NCI-H1417 treated with DMSO at 0.1 percent for 48 hours (cell line): ENCODE data around the gene TRNP1.

Source experiments
- DNase-seq: peaks from one replicate; lab custom pipeline; 2025; lab: John Stamatoyannopoulos, UW

Gene TRNP1

GRCh38 chr1:27026621-27027574 lies 33.4 kb downstream of the TRNP1 start:
- DNase-seq, result no peak

- DNase-seq, result no peak
Measured at GRCh38 chr1:27027575-27028250, 34.2 kb downstream of the TRNP1 start.

- DNase-seq, result no peak
Measured at GRCh38 chr1:27029517-27029916, 36.0 kb downstream of the TRNP1 start.

- no peak for DNase-seq
Measured at GRCh38 chr1:27031235-27032118, 38.0 kb downstream of the TRNP1 start.

GRCh38 chr1:27032119-27032461 lies 38.6 kb downstream of the TRNP1 start:
- no peak for DNase-seq

GRCh38 chr1:27033043-27033746 lies 39.7 kb downstream of the TRNP1 start:
- DNase-seq, result no peak

GRCh38 chr1:27035344-27035743 lies 41.9 kb downstream of the TRNP1 start:
- no peak for DNase-seq

- DNase-seq, result no peak
Measured at GRCh38 chr1:27036718-27037117, 43.2 kb downstream of the TRNP1 start.

GRCh38 chr1:27037518-27037917 lies 44.0 kb downstream of the TRNP1 start:
- no peak for DNase-seq

GRCh38 chr1:27038020-27038419 lies 44.5 kb downstream of the TRNP1 start:
- no peak for DNase-seq

GRCh38 chr1:27042670-27043069 lies 49.2 kb downstream of the TRNP1 start:
- no peak for DNase-seq

- no peak for DNase-seq
Measured at GRCh38 chr1:27044613-27045151, 51.2 kb downstream of the TRNP1 start.

- DNase-seq, result no peak
Measured at GRCh38 chr1:27045973-27046558, 52.6 kb downstream of the TRNP1 start.

GRCh38 chr1:27047914-27048313 lies 54.4 kb downstream of the TRNP1 start:
- DNase-seq, result no peak

- no peak for DNase-seq
Measured at GRCh38 chr1:27049100-27049499, 55.6 kb downstream of the TRNP1 start.

GRCh38 chr1:27049607-27050006 lies 56.1 kb downstream of the TRNP1 start:
- DNase-seq, result no peak
